Lung (tissue), 12 donors: ENCODE results near the gene ZBTB42. TPM values are rescaled to one million over a fixed set of nuclear protein-coding genes. Genes with fewer than 3 reads are reported as not detected.
A peak's percentile ranks its signal among the peaks of the same experiment; 100 is the strongest.

Source experiments
- ATAC-seq: fragments of 200-7000 bp; cut with Tn5 transposase; one replicate; pipeline ENCODE4 v1.9.1; 2020; ENCODE audit warnings: moderate number of reproducible peaks; ENCODE audit not compliant: insufficient read depth, low FRiP score
- DNase-seq, 3 donors: peaks; one replicate each; pipeline ENCODE4 v3.0.0-alpha.2; 2013 to 2017
- H3K27ac ChIP-seq, 2 donors: one replicate each; pipeline ENCODE4 v1.5.1; 2013; ENCODE audit warnings: mild to moderate bottlenecking in 2 of 2, moderate library complexity in 2 of 2, control low read depth in 1 of 2, inconsistent platforms in 1 of 2, low read depth in 1 of 2, low read length in 1 of 2
- H3K27me3 ChIP-seq, 3 donors: one replicate each; pipeline ENCODE4 v1.5.1; 2013; ENCODE audit warnings: low read length in 2 of 3; ENCODE audit not compliant: control insufficient read depth in 3 of 3, insufficient read depth in 3 of 3
- H3K36me3 ChIP-seq, 4 donors: one replicate each; pipeline ENCODE4 v1.5.1; 2013; ENCODE audit warnings: low read length in 4 of 4, mild to moderate bottlenecking in 1 of 4, moderate library complexity in 1 of 4; ENCODE audit not compliant: control insufficient read depth in 4 of 4, insufficient read depth in 4 of 4
- H3K4me1 ChIP-seq, 5 donors: one replicate each; pipeline ENCODE4 v1.5.1; 2013; ENCODE audit warnings: low read length in 5 of 5, mild to moderate bottlenecking in 2 of 5, moderate library complexity in 1 of 5; ENCODE audit not compliant: control insufficient read depth in 5 of 5, insufficient read depth in 5 of 5
- H3K4me3 ChIP-seq: one replicate; pipeline ENCODE4 v1.5.1; 2013; ENCODE audit warnings: mild to moderate bottlenecking, control low read depth, moderate library complexity
- H3K9ac ChIP-seq, 2 donors: one replicate each; pipeline ENCODE4 v1.5.1; 2013; ENCODE audit warnings: low read length in 2 of 2, control low read depth in 1 of 2; ENCODE audit not compliant: insufficient read depth in 1 of 2
- H3K9me3 ChIP-seq, 4 donors: one replicate each; pipeline ENCODE4 v1.5.1; 2013; ENCODE audit warnings: low read length in 3 of 4, mild to moderate bottlenecking in 1 of 4, moderate library complexity in 1 of 4; ENCODE audit not compliant: control insufficient read depth in 4 of 4, insufficient read depth in 3 of 4
- WGBS, 2 donors: extraction: QIAGEN DNeasy Blood & Tissue Kit; methylation state at CpG; one replicate each; pipeline ENCODE4 v1.1.7; 2013; 5-methylcytosine and 5-hydroxymethylcytosine counted together
- polyA plus RNA-seq, 2 donors: library from polyadenylated mRNA; stranded (reverse); fragments of 200-250 nt; gene quantifications; one replicate each; pipeline ENCODE4 v1.2.1, GENCODE V29; 2013
- total RNA-seq, 2 donors: library from RNA; depleted of rRNA in 1 of 2; stranded (reverse); fragments of >200 nt in 1 of 2; gene quantifications; one replicate each; pipeline ENCODE4 v1.2.1, GENCODE V29; 2014 to 2021
- TF ChIP-seq, protein P1 (sequence below): IDR thresholded peaks from 2 replicates; pipeline ENCODE4 v1.5.1; 2012; ENCODE audit warnings: mild to moderate bottlenecking; ENCODE audit errors: control extremely low read depth, extremely low read depth
- donor health status: control.
- donor health status: control.
- donor health status: Bipolar disorder and iron deficiency.
- donor health status: healthy.
- donor health status: DM: yes; HTN: yes; CAD: no.

ZBTB42 gene
- total and polyA plus RNA-seq, 4 donors = 10.2 to 18.6 (median 11.7) TPM

DNA sequence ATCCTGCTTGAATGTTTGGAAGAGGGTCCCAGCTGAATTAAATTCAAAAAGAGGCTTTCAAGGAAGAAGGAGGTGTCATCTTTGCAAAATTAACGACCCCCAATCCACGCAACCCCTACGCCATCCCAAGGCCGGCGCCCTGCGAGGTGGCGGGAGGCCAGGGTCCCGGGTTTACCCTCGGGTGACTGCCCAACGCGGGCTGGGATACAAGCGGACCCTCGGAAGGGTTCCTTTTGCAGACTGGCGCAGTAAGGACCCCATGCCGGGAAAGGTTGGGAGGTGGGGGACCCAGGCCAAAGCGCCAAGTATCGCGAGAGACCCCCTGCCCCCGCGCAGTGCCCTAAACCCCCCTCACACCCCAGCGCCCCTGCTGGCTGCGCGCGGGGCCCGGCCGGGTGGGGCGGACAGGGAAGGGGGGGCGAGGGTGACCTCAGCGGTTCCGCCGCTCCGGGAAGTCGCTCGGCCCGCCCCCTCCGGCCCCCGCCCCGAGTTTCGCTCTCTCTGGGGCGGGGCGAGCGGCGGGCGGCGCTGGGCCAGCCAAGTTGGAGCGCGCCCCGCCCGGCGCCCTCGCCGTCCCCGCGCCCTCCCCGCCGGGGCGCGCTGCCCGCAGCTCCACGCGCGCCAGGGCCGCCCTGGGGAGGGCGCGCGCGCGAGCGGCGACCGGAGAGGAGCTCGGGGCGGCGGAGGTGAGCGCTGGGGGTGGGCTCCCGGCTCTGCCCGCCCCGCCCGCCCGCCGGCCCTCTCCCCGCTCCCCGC is 708 bp upstream of the ZBTB42 start:
- Histone ChIP-seq H3K4me1 (peaks cover 5 to 38% (median 26%) of the 10 kb centered on the region in 5 donors), H3K27me3 (no peaks in the 10 kb centered on the region), H3K9ac (peak overlapping the region; percentile 75 to 81), H3K36me3 (no peaks in the 10 kb centered on the region), H3K4me3 (peak overlapping the region; percentile 51), H3K9me3 (no peaks in the 10 kb centered on the region), H3K27ac (peak overlapping the region; percentile 84 to 96)
- 2% methylated on average over 37 to 83 of the region's 83 CpGs for WGBS, 2 donors
- DNase-seq = peak; percentile 84 to 92 (median 90)
- TF ChIP-seq, protein P1, sequence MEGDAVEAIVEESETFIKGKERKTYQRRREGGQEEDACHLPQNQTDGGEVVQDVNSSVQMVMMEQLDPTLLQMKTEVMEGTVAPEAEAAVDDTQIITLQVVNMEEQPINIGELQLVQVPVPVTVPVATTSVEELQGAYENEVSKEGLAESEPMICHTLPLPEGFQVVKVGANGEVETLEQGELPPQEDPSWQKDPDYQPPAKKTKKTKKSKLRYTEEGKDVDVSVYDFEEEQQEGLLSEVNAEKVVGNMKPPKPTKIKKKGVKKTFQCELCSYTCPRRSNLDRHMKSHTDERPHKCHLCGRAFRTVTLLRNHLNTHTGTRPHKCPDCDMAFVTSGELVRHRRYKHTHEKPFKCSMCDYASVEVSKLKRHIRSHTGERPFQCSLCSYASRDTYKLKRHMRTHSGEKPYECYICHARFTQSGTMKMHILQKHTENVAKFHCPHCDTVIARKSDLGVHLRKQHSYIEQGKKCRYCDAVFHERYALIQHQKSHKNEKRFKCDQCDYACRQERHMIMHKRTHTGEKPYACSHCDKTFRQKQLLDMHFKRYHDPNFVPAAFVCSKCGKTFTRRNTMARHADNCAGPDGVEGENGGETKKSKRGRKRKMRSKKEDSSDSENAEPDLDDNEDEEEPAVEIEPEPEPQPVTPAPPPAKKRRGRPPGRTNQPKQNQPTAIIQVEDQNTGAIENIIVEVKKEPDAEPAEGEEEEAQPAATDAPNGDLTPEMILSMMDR = no peak
- ATAC-seq = peak; percentile 56

DNA sequence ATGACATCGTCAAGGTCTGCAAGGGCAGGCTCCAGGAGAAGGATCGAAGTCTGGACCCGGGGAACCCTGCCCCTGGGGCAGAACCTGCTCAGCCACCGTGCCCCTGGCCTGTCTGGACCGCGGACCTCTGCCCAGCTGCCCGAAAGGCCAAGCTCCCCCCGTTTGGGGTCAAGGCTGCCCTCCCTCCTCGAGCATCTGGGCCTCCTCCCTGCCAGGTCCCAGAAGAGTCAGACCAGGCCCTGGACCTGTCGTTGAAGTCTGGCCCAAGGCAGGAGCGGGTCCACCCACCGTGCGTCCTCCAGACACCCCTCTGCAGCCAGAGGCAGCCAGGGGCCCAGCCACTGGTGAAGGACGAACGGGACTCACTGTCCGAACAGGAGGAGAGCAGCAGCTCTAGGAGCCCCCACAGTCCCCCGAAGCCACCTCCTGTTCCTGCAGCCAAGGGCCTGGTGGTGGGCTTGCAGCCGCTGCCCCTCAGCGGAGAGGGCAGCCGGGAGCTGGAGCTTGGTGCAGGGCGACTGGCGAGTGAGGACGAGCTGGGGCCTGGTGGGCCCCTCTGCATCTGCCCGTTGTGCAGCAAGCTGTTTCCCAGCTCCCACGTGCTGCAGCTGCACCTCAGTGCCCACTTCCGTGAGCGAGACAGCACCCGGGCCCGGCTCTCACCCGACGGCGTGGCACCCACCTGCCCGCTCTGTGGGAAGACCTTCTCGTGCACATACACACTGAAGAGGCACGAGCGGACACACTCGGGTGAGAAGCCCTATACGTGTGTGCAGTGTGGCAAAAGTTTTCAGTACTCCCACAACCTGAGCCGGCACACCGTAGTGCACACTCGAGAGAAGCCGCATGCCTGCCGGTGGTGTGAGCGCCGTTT is 856 bp downstream of the ZBTB42 start:
- Histone ChIP-seq H3K9ac (no peak overlapping the region), H3K27me3 (no peaks in the 10 kb centered on the region), H3K27ac (peak overlapping the region in 1 of 2 donors; percentile 74), H3K4me3 (peak overlapping the region; percentile 51), H3K36me3 (no peaks in the 10 kb centered on the region), H3K9me3 (no peaks in the 10 kb centered on the region), H3K4me1 (peaks cover 3 to 43% (median 26%) of the 10 kb centered on the region in 5 donors)
- ATAC-seq = no peak
- DNase-seq = no peak
- TF ChIP-seq, protein P1 = no peak
- WGBS, 2 donors = 71 to 82% methylated on average over 45 of the region's 45 CpGs

DNA sequence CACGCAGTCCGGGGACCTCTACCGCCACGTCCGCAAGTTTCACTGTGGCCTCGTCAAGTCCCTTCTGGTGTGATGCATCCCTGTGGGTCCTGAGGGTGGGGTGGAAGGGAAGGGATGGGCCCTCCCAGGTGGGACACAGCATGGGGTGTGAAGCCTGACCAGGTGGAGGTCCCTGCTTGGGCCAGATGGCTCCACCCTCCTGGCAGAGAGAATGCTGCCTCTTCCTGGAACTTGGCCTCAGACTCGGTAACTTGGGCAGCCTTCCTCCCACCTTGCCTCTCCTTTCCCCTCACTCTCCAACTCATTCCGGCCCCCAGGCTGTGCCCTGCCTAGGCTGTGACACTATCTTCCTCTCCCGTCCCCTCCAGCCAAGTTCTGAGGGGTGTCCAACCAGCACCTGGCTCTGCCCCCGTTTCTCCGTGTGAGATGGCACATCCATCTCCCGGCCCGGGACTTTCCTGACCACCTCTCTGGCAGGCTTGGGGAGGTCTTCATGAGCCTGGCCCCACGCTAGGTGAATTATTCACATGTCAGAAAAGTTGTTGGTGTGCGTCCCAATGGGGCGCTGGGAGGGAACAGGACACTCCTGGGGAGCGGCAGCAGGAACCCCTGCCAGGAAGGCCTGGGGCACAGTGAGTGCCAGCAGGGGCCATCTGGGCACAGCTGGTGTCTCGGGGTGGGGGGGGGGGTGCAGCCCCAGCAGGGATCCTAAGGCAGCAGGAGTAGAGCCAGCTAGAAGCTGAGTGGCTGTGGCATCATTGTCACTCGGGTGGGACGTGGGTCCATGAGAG is 1.7 kb downstream of the ZBTB42 start:
- no peaks in the 10 kb centered on the region for H3K9me3 ChIP-seq
- no peak overlapping the region for H3K9ac ChIP-seq
- no peak overlapping the region for H3K4me3 ChIP-seq
- no peak for DNase-seq
- no peaks in the 10 kb centered on the region for H3K36me3 ChIP-seq
- H3K4me1 ChIP-seq = peaks cover 0 to 34% (median 20%) of the 10 kb centered on the region in 5 donors
- H3K27me3 ChIP-seq = no peaks in the 10 kb centered on the region
- 86 to 92% methylated on average over 20 of the region's 20 CpGs for WGBS, 2 donors
- H3K27ac ChIP-seq = no peak overlapping the region
- ATAC-seq = no peak
- TF ChIP-seq, protein P1 = no peak
